ENCODE measurements around the gene PDK2. TPM values are rescaled to one million over a fixed set of nuclear protein-coding genes. Genes with fewer than 3 reads are reported as not detected.
A peak's percentile ranks its signal among the peaks of the same experiment; 100 is the strongest.

The PDK2 gene
- total and polyA plus RNA-seq, 10 of the 15 experiments (the other 5 are each of a cell fraction or from before 2014, with no cell fraction given) = 0.98 to 22.6 (median 12.3) TPM

GRCh38 chr17:50148226-50149090 is 53.3 kb downstream of the PDK2 start (continued):
- TF ChIP-seq ZZZ3 (IDR thresholded peaks at IDR 0.05; ENCODE audit: control insufficient read depth, insufficient read length, low read depth) (no peak), SIX5 (IDR thresholded peaks at IDR 0.05; ENCODE audit: low read depth, low read length, severe bottlenecking) (no peak), GATAD2B (conservative IDR thresholded peaks at IDR 0.05; ENCODE audit: low read depth) (peak; percentile 97), CHD1 (IDR thresholded peaks at IDR 0.05; ENCODE audit: low read depth, low read length) (no peak), ZNF384 (IDR thresholded peaks at IDR 0.05; ENCODE audit: borderline replicate concordance, low read depth, low read length) (no peak), MTA3 (IDR thresholded peaks at IDR 0.05; ENCODE audit: borderline replicate concordance, low read length) (no peak), SUZ12 (IDR thresholded peaks at IDR 0.05; ENCODE audit: unreplicated experiment) (no peak), NR2F1 (conservative IDR thresholded peaks at IDR 0.05) (peak; percentile 83), BHLHE40 (IDR thresholded peaks at IDR 0.05; ENCODE audit: borderline replicate concordance in 1 of 2, low read depth in 2 of 2, low read length in 1 of 2) (peak; percentile 94), JUND (IDR thresholded peaks at IDR 0.05; ENCODE audit: low read depth, low read length) (no peak; the same call in 1 of the 2 replicates), LARP7 (IDR thresholded peaks at IDR 0.05) (peak; percentile 59), MAX (IDR thresholded peaks at IDR 0.05; ENCODE audit: low read depth, low read length) (peak; percentile 76; the same call in 1 of the 2 replicates), SRF (IDR thresholded peaks at IDR 0.05; ENCODE audit: low read depth in 2 of 2, low read length in 2 of 2) (no peak), NRF1 (conservative IDR thresholded peaks at IDR 0.05; ENCODE audit: low read depth, low read length) (no peak), POLR2A (IDR thresholded peaks at IDR 0.05; ENCODE audit: low read depth, low read length) (no peak)
- TF ChIP-seq, protein P1, sequence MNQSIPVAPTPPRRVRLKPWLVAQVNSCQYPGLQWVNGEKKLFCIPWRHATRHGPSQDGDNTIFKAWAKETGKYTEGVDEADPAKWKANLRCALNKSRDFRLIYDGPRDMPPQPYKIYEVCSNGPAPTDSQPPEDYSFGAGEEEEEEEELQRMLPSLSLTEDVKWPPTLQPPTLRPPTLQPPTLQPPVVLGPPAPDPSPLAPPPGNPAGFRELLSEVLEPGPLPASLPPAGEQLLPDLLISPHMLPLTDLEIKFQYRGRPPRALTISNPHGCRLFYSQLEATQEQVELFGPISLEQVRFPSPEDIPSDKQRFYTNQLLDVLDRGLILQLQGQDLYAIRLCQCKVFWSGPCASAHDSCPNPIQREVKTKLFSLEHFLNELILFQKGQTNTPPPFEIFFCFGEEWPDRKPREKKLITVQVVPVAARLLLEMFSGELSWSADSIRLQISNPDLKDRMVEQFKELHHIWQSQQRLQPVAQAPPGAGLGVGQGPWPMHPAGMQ (IDR thresholded peaks at IDR 0.05; ENCODE audit: borderline replicate concordance) = no peak
- TF ChIP-seq, protein P2, sequence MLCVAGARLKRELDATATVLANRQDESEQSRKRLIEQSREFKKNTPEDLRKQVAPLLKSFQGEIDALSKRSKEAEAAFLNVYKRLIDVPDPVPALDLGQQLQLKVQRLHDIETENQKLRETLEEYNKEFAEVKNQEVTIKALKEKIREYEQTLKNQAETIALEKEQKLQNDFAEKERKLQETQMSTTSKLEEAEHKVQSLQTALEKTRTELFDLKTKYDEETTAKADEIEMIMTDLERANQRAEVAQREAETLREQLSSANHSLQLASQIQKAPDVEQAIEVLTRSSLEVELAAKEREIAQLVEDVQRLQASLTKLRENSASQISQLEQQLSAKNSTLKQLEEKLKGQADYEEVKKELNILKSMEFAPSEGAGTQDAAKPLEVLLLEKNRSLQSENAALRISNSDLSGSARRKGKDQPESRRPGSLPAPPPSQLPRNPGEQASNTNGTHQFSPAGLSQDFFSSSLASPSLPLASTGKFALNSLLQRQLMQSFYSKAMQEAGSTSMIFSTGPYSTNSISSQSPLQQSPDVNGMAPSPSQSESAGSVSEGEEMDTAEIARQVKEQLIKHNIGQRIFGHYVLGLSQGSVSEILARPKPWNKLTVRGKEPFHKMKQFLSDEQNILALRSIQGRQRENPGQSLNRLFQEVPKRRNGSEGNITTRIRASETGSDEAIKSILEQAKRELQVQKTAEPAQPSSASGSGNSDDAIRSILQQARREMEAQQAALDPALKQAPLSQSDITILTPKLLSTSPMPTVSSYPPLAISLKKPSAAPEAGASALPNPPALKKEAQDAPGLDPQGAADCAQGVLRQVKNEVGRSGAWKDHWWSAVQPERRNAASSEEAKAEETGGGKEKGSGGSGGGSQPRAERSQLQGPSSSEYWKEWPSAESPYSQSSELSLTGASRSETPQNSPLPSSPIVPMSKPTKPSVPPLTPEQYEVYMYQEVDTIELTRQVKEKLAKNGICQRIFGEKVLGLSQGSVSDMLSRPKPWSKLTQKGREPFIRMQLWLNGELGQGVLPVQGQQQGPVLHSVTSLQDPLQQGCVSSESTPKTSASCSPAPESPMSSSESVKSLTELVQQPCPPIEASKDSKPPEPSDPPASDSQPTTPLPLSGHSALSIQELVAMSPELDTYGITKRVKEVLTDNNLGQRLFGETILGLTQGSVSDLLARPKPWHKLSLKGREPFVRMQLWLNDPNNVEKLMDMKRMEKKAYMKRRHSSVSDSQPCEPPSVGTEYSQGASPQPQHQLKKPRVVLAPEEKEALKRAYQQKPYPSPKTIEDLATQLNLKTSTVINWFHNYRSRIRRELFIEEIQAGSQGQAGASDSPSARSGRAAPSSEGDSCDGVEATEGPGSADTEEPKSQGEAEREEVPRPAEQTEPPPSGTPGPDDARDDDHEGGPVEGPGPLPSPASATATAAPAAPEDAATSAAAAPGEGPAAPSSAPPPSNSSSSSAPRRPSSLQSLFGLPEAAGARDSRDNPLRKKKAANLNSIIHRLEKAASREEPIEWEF (IDR thresholded peaks at IDR 0.05; ENCODE audit: insufficient replicate concordance, low read depth, low read length) = no peak
- TF ChIP-seq, protein P3, sequence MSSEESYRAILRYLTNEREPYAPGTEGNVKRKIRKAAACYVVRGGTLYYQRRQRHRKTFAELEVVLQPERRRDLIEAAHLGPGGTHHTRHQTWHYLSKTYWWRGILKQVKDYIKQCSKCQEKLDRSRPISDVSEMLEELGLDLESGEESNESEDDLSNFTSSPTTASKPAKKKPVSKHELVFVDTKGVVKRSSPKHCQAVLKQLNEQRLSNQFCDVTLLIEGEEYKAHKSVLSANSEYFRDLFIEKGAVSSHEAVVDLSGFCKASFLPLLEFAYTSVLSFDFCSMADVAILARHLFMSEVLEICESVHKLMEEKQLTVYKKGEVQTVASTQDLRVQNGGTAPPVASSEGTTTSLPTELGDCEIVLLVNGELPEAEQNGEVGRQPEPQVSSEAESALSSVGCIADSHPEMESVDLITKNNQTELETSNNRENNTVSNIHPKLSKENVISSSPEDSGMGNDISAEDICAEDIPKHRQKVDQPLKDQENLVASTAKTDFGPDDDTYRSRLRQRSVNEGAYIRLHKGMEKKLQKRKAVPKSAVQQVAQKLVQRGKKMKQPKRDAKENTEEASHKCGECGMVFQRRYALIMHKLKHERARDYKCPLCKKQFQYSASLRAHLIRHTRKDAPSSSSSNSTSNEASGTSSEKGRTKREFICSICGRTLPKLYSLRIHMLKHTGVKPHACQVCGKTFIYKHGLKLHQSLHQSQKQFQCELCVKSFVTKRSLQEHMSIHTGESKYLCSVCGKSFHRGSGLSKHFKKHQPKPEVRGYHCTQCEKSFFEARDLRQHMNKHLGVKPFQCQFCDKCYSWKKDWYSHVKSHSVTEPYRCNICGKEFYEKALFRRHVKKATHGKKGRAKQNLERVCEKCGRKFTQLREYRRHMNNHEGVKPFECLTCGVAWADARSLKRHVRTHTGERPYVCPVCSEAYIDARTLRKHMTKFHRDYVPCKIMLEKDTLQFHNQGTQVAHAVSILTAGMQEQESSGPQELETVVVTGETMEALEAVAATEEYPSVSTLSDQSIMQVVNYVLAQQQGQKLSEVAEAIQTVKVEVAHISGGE (CRISPR knock-in tag; IDR thresholded peaks at IDR 0.05) = no peak
